ENCODE measurements around the gene KRTAP10-10. TPM values are rescaled to one million over a fixed set of nuclear protein-coding genes. Genes with fewer than 3 reads are reported as not detected.
"Not testable (repeated sequence)": the region's sequence is repeated elsewhere in the genome, so short reads cannot be mapped to it uniquely, and the experiment has no call there.

KRTAP10-10 gene
- polyA plus RNA-seq, 4 donors: not detected

DNA sequence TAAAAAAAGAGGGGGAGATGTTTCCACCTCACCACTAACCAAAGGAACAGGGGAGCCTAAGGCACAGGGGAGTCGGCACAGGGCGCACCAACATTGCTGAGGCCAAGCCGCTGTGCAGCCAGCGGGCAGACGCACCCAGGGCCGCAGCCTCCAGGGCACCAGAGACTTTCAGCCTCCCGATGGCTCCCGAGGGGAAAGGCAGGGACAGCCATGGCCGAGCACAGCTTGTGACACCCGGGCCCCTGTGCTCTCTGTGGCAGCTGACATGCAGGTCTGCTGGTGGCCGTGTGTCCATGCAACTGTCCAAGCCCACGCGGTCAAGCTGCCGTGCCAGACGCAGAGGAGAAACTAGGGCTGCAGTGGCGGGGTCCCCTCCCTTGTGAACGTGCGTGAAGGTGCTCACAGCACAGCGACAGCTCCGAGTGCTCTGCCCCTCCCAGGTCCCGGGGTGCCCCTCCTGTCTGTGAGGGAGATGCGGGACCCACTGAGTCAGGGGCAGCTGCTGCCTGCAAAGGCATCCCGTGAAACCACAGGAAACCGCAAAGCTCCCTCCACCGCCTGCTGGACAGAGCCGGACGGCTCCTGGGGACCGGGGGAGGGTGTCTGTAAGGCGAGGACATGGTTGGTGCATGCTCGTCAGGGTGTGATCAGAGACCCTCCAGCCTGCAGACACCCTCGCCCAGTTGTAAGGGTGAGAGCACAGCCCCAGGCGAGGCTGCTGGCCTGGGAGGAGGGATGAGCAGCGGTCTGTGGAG, 11.6 kb downstream of the KRTAP10-10 start:
- DNase-seq (ENCODE audit: low read depth in 4 of 4, low spot score in 3 of 4): no peak

DNA sequence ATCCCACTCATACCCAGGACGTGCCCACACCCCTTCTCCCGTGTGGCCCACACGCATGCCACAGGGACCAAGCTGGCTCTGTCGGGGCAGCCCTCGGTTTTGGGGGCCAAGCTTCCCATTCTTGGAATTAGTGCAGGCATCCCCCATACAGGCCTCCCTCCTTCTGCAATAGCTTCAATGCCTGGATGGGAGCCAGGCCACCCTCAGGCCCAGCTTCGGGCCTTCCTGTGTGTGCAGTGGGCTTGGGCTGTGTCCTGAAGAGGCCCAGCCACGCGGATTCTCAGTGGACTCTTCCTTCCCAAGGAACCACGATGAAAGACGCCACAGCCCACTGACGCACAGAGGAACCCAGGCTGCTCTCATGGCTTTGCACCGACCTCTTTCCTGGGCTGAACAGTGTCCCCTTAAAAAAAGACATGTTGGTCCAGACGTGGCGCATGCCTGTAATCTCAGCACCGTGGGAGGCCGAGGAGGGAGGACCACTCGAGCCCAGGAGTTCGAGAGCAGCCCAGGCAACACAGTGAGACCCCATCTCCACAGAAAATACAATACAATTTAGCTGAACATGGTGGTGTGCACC, 12.5 kb downstream of the KRTAP10-10 start:
- DNase-seq (ENCODE audit: low read depth in 4 of 4, low spot score in 3 of 4): no peak

DNA sequence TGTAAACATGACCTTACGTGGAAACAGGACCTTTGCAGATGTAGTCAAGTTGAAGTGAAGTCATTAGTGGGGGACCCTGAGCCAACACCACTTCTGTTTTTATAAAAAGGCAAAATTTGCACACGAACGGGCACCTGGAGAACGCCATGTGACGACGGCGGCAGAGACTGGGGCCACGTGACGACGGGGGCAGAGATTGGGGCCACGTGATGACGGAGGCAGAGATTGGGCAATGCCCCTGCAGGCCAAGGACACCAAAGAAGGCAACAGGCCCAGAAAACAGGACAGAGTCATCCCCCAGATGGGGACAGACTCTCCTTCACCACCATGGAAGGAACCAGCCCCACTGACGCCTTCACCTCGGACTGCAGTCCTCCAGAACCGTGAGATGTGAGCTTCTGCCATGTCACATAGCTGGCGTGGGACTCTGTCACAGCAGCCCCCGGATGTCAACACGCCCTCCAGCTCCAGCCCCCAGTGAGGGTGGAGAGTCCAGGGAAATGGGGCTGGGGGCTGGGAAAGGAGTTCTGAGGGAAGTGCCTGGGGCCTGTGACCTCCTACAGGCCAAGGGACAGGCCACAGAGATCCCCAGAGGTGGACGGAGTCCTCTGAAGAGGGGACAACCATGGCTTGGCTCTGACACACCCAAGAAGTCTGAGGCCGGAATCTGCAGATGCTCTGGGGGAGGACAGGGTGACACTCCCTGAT, 13.3 kb downstream of the KRTAP10-10 start:
- DNase-seq (ENCODE audit: low read depth in 4 of 4, low spot score in 3 of 4): no peak

DNA sequence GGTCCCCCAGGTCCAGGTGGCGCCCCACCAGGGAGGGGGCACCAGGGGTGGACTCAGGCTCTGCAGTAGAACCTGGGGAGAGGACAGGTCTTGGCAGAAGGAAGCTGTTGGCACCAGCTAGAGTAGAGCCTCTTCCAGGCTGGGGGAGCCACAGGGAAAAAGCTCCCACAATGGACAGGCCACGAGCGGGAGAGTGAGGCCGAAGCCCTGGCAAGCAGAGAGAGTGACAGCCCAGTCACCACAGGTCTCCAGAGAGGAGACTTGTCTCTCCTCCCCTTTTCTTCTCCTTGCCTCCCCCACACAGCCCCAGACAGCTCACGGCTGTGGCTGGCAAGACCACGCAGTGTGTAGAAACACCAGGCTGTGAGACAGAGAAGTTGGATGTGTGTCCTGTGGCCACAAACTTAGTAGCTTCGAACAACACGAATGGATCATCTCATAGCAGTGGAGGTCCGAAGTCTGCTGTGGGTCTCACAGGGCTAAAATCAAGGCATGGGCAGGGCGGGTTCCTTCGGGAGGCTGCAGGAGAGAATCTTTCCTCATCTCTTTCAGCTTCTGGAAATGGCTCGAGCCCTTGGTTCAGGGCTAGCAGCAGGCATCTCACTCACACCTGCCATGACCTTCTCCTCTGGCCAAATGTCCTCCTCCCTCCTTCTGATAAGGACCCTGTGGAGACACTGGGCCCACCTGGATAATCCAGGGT, 14.0 kb downstream of the KRTAP10-10 start:
- DNase-seq (ENCODE audit: low read depth in 4 of 4, low spot score in 3 of 4): no peak

DNA sequence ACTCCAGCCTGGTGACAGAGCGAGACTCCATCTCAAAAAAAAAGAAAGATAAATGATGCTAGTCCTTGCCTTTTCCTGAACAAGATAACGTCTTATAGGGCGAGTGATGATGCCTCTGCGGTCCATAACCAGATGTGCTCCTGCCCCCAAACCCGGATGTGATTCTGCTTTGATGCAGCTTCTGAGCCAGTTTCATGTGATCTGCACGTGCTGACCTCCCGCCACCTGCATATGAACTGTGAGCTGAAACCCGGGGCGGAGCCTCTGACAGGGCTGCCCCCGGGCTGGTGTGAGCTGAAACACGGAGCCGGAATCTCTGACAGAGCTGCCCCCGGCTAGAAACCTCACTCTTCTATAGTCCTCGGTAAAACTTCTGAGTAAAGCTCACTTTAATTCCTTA, 16.0 kb downstream of the KRTAP10-10 start:
- DNase-seq (ENCODE audit: low read depth in 4 of 4, low spot score in 3 of 4): no peak

DNA sequence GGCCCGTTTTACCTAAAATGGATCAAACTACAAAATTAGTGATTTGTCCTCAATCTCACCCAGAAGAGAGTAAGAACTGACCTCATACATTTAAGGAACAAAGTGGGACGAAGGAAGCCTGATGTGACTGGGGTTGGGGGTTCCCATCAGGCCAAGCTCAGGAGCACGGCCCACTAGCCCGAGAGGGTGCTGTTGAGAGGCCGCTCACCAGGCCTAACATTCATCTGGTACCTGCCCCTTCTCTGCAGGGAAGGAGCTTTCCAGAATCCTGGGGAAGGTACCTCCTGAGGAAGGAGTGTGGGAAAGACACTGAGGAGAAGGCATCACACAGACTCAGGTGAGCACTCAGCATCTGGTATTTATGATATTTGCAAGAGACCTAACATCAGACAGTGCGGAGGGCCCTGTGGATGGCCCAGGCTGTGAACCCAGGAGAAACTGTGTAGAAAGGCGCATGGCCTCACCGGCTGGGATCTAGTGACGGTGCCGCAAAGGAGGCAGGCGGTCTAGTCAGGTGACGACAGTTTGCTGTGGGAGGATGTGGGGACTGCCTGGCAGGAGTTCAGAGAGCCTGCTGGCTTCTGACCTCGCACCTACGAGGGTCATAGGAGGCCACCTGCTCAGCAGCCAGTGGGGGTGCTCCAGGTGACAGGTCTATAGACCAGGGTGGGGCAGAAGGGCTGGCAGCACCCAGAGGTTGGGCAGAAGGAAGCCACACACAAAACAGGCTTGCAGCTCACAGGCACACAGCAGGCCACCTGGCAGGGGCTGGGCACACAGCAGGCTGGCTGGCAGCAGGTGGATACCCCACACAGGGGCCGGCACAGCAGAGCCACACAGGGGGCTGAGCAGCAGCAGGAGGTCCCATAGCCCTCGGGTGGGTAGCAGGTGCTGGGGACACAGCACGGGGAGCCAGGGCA, 16.8 kb downstream of the KRTAP10-10 start:
- DNase-seq (ENCODE audit: low read depth in 4 of 4, low spot score in 3 of 4): no peak

DNA sequence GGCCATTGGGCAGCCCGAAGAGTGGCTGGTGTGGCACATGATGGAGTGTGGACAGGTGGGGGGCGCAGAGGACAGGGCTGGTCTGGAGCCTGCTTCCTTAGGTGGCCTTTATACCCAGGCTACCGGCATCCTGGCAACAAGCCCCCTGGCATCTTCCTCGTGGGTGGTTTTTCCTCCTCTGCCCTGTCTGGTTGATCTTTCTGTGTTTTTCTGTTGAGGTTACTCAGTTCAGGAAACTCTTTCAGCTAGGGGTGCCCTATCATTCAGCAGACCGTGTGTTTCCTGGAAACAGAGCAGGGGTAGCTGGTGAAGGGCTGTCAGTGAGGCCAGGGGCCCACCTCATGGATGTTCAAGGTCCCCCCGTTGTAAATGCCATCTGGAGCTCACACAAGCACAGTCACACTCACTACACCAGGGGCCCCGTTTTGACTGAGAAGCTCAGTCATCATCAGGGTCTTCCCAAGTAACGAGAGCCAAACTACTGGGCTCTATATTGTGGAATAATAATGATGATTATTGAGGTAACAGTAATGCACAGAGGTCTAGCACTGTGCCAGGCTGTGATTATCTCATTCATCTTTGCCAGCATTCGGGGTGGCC, 17.5 kb downstream of the KRTAP10-10 start, which contains the start of gene KRTAP12-4:
Gene KRTAP12-4, minus strand, starts transcription at position 84 of the 600 bp plus-strand sequence. Its CDS starts 45 bp downstream, at position 39.
- no peak for DNase-seq (ENCODE audit: low read depth in 4 of 4, low spot score in 3 of 4)

DNA sequence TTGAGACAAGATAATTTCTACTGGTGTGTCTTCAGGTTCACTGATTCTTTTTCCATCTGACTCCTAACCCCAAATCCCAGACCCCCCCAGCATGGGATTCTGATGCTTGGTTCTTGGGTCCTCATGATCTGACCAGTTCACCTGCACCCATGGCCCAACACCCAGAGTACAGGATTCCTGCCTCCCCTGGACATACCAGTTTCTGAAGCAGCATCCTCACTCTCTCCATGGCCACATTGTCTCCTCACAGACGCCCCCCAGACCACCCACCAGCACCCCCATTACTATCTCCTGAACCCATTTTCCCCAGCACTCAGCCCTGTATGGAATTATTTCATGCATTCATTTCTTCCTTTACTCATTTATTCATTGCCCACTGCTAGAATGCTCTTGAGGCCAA, 19.7 kb downstream of the KRTAP10-10 start:
- no peak for DNase-seq (ENCODE audit: low read depth in 4 of 4, low spot score in 3 of 4)

DNA sequence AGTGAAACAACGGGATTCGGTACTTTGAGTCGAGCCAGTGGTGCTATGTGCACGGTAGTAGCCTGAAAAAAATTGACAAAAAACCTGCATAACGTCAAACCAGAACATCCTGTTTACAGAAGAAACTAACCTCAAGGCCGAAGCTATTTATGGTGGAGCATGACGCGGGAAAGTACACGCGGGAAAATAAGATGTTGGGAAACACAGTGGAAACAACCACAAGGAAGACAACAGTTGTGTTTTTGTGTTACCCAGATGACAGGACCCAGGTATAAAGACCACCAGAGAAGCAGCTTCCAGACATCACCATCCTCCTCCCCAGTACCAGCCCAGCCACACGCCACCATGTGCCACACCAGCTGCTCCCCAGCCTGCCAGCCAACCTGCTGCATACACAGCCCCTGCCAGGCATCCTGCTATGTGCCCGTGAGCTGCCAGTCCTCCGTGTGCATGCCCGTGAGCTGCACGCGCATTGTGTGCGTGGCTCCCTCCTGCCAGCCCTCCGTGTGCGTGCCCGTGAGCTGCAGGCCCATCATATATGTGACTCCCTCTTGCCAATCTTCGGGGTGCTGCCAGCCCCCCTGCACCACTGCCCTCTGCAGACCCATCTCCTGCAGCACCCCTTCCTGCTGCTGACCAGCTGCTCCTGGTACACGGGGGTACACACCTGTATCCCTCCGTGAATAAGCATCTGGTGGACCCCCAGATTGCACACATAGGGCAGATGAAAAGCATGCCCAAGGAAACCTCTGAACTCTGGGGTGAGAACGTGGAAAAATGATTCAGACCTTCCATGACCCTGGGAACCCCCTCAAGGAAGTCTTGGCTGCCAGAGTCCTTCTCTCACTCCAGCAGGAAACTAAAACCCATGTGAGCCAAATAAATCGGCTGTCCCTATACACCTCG, 20.7 kb downstream of the KRTAP10-10 start, which contains the start of gene KRTAP12-3:
Gene KRTAP12-3, plus strand, starts transcription at position 298 of the 906 bp plus-strand sequence. Its CDS starts 48 bp downstream, at position 346.
- no peak for DNase-seq (ENCODE audit: low read depth in 4 of 4, low spot score in 3 of 4)

DNA sequence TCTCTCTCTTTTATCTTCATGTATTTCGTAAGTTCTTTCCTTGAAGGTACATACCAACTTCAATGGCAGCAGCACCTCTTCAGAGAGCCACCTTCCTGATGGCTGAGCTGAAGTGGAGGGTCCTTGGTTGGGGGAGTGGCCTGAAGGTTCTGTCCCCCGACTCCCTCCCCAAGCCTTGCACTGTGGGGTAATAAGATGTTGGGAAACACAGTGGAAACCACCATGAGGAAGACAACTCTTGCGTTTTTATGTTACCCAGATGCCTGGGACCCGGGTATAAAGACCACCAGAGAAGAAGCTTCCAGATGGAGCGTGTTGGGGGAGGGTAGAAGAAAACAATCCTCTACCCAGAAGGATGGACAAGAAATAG, 21.4 kb downstream of the KRTAP10-10 start:
- no peak for DNase-seq (ENCODE audit: low read depth in 4 of 4, low spot score in 3 of 4)

DNA sequence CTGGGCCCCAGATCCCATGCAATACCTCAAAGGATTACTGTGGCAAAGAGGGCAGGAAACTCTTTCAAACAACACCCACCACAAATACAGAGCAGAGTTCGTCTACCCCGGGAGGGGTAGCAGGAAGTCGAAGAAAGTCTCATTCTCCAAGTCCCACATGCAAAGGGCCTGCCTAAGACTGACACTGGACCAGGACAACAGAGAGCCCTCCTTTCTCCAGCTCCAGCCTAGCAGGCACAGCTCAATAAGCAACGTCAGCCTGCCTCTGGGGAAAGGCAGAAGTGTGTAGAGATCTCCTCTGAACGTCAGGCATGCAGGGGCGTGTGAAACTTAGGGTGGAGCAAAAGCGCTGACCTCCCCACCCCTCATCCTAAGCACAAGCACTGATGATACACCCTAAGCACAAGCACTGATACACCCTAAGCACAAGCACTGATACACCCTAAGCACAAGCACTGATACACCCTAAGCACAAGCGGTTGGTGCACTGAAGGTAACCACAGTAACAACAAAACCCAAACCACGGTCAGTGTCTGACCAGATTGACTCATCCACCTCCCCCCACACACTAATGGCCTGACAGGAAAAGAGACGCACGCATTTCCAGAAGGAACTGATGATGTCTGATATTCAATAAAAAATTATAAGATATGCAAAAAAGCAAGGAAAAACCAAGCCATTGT, 21.9 kb downstream of the KRTAP10-10 start:
- DNase-seq (ENCODE audit: low read depth in 4 of 4, low spot score in 3 of 4): no peak

DNA sequence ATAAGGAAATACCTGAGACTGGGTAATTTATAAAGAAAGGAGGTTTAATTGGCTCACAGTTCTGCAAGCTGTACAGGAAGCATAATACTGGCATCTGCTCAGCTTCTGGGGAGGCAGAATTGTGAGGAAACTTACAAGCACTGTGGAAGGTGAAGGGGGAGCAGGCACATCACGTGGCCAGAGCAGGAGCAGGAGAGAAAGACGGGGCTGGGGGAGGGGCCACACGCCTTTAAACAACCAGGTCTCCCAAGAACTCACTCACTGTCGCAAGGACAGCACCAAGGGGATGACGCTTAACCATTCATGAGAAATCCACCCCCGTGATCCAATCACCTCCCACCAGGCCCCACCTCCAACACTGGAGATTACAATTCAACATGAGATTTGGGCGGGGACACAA, 24.4 kb downstream of the KRTAP10-10 start:
- not testable (repeated sequence) for DNase-seq (ENCODE audit: low read depth in 4 of 4, low spot score in 3 of 4)

DNA sequence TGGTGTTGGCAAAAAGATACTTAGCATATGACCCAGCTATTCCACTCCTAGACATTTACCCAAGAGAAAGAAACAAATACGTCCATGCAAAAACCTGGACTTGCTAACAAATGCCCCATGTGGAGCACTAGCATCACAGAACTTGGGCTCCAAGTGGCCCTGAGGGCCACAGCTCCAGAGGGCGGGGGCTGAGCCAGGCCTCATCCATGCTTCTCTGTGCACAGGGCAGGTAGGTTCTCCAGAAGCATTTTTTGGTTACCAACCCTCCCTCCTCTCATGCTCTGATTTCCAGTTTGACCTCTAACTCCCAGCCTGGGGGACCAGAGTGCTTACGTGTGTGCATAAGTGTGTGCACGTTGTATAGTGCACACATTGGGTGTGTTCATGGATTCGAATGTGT, 27.5 kb downstream of the KRTAP10-10 start:
- DNase-seq (ENCODE audit: low read depth in 4 of 4, low spot score in 3 of 4): no peak

DNA sequence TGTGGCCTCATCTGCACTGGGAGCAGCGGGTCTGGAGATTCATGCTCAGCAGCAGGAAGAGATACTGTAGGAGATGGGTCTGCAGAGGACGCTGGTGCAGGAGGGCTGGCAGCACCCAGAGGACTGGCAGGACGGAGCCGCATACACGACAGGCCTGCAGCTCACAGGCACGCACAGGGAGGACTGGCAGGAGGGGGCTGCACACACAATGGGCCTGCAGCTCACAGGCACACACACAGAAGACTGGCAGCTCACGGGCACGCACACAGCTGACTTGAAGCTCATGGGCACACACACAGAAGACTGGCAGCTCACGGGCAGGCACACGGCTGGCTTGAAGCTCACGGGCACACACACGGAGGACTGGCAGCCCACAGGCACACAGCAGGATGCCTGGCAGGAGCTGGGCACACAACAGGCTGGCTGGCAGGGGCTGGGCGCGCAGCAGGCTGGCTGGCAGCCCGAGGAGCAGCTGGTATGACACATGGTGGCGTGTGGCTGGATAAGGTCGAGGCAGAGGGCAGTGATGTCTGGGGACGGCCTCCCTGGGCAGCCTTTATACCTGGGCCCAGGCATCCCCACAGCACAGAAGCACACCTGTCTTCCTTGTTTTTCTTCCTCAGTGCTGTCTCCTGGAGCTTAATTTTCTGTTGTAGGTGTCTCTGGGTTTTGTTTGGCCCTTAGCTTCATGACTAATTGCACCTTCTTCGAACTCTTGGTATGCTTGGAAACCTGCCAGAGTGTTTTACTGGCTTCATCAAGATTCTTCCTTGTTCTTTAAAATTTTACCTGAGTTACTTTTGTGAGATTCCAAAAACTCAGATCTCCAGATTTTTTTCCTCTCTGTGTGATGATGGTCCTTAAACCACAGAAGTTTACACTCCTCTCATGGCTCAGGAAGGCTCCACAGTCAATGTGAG, 29.5 kb downstream of the KRTAP10-10 start, which contains the start of gene KRTAP12-2:
Gene KRTAP12-2, minus strand, starts transcription at position 527 of the 920 bp plus-strand sequence. Its CDS starts 41 bp downstream, at position 486.
- DNase-seq (ENCODE audit: low read depth in 4 of 4, low spot score in 3 of 4): no peak

DNA sequence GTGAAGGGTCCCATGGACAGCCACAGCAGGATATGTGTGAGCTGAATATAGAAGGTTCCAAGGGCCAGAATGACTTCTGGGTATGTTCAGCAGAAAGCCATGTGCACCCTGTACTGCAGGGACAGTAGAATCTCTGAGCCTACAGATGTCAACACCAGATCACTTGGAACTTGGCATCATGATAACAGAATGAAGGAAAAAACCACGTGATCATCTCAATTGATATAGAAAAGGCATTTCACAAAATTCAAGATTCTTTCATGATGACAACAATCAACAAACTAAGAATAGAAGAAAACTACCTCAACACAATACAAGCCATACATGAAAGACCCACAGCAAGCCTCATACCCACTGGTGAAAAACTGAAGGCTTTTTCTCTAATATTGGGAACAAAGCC, 30.5 kb downstream of the KRTAP10-10 start:
- no peak for DNase-seq (ENCODE audit: low read depth in 4 of 4, low spot score in 3 of 4)

DNA sequence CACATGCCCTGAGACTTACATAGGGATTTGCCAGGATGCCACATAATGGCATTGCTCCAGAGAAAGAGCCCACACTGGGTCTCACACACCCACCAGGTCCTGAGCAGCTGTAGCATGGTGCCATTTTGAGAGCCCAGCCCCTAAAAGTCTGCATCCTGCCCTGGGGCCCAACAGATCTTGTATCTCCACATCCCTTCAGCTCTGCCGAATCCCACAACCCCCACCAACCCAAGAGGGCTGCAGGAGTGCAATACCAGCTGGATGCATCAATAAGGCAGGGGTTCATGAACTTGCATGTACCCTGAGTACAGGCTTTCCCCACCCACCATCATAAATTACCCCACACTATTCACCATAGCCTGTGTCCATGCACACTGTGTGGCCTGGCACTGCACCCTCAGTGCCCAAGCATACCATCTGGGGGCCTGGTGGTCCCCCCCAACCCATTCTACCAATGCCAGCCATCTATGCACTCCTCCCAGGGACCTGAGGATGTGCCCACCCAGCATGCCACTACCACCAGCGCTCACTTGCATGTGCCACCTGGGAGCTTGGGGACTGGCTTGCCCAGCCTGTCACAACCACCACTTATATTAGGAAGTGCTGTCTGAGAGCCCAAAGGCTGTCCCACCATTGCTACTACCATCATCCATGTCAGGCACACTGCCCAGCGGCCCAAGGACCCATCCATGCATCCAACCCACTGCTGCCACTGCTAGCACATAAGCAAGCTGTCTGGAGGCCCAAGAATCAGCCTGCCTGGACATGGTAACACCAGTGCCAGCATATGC, 33.7 kb downstream of the KRTAP10-10 start:
- no peak for DNase-seq (ENCODE audit: low read depth in 4 of 4, low spot score in 3 of 4)
